HepG2 (cell line): ENCODE measurements around the gene TLR9. TPM values are rescaled to one million over a fixed set of nuclear protein-coding genes. Genes with fewer than 3 reads are reported as not detected.

Experiments
- ATAC-seq: fragments of 200-7000 bp; cut with Tn5 transposase; 3 replicates; pipeline ENCODE4 v1.9.1; 2020; ENCODE audit warnings: mild to moderate bottlenecking, moderate library complexity
- BruUV-seq: library from RNA; stranded (reverse); fragments of 400-500 nt; replicated peaks from 2 replicates; lab custom pipeline; 2021; lab: Mats Ljungman, UMichigan
- CTCF ChIA-PET: fragments of 300-600 bp; formaldehyde crosslinking; extraction: SDS; loops from one replicate; lab custom pipeline; 2021; ENCODE audit warnings: low total read pairs, inconsistent platforms, low intra/inter-chr PET ratio; lab: Yijun Ruan, JAX
- POLR2A ChIA-PET: fragments of 350-600 bp; sonication (Branson Sonifier 250); formaldehyde crosslinking; loops from one replicate; lab custom pipeline; 2020; ENCODE audit warnings: antibody characterized with exemption, inconsistent platforms; lab: Yijun Ruan, JAX
- DNase-seq: peaks from one replicate; pipeline ENCODE4 v3.0.0-alpha.2; 2015; ENCODE audit warnings: low spot score
- FAIRE-seq: peaks from 3 replicates; lab custom pipeline; 2011; peaks lifted over from hg19 to GRCh38; lab: Jason Lieb, UNC
- H2AFZ ChIP-seq: one replicate; pipeline ENCODE4 v1.6.1; 2011; ENCODE audit warnings: low read length, inconsistent platforms
- H3K27ac ChIP-seq: fragments of 300-600 bp; 3 replicates; pipeline ENCODE4 v1.8.0; 2011; ENCODE audit warnings: mixed run types, mild to moderate bottlenecking, mixed read lengths, low read length, inconsistent platforms; ENCODE audit not compliant: insufficient read depth; ENCODE audit errors: extremely low read length
- H3K27me3 ChIP-seq, 2 experiments: fragments of 200-600 bp in 1 of 2; 2 replicates in 1 of 2; 3 replicates in 1 of 2; pipeline versions ENCODE4 v1.6.0 to v1.8.0; 2011; ENCODE audit warnings: low read length in 2 of 2, mild to moderate bottlenecking in 2 of 2, moderate library complexity in 2 of 2, inconsistent platforms in 1 of 2; ENCODE audit not compliant: insufficient read depth in 2 of 2, control insufficient read depth in 1 of 2
- H3K36me3 ChIP-seq, 2 experiments: fragments of 200-600 bp in 1 of 2; replicated peaks in 1 of 2; 2 replicates in 1 of 2; 3 replicates in 1 of 2; pipeline versions ENCODE4 v1.5.1 to v1.8.0; 2011; ENCODE audit warnings: low read length in 2 of 2, inconsistent platforms in 1 of 2; ENCODE audit not compliant: insufficient read depth in 2 of 2, control insufficient read depth in 1 of 2
- H3K4me1 ChIP-seq: 2 replicates; pipeline ENCODE4 v1.5.1; 2012; ENCODE audit warnings: low read length, inconsistent platforms; ENCODE audit not compliant: insufficient read depth
- H3K4me2 ChIP-seq: 2 replicates; pipeline ENCODE4 v1.6.0; 2011; ENCODE audit warnings: low read depth, low read length, inconsistent platforms
- H3K4me3 ChIP-seq, 3 experiments: fragments of 200-600 bp in 1 of 3; sonication (generic), shearing (Covaris generic) in 1 of 3; replicated peaks in 1 of 3; 2 replicates each; pipeline ENCODE4 v1.5.1; 2011 to 2016; ENCODE audit warnings: low read length in 3 of 3, inconsistent platforms in 2 of 3, low read depth in 2 of 3, mild to moderate bottlenecking in 2 of 3, control low read depth in 1 of 3, mixed read lengths in 1 of 3; ENCODE audit not compliant: insufficient read depth in 1 of 3
- H3K79me2 ChIP-seq: one replicate; pipeline ENCODE4 v1.6.1; 2011; ENCODE audit warnings: low read length, inconsistent platforms; ENCODE audit not compliant: insufficient read depth
- H3K9ac ChIP-seq: 2 replicates; pipeline ENCODE4 v1.6.0; 2011; ENCODE audit warnings: mild to moderate bottlenecking, low read depth, low read length, inconsistent platforms; ENCODE audit not compliant: insufficient read depth
- H3K9me3 ChIP-seq: 2 replicates; pipeline ENCODE4 v1.5.1; 2012; ENCODE audit warnings: mild to moderate bottlenecking, low read length
- H4K20me1 ChIP-seq: 2 replicates; pipeline ENCODE4 v1.6.0; 2011; ENCODE audit warnings: inconsistent platforms, mild to moderate bottlenecking, low read length, moderate library complexity; ENCODE audit not compliant: insufficient read depth
- GABPA ChIP-seq, 2 experiments: IDR thresholded peaks; 2 replicates each; pipeline ENCODE4 v1.6.1; 2011 to 2016; ENCODE audit warnings: low read depth in 2 of 2, low read length in 1 of 2, missing biosample characterization in 1 of 2, missing genetic modification characterization in 1 of 2
- RAD21 ChIP-seq: fragments of 450-650 bp; formaldehyde crosslinking; IDR thresholded peaks from 2 replicates; pipeline ENCODE4 v1.5.0; 2020; ENCODE audit warnings: mild to moderate bottlenecking
- TMF1 ChIP-seq: sonication (generic); formaldehyde crosslinking; IDR thresholded peaks from 2 replicates; pipeline ENCODE4 v1.8.1; 2022; ENCODE audit warnings: low read depth, missing genetic modification reagents
- ZFP1 ChIP-seq: IDR thresholded peaks from 2 replicates; pipeline ENCODE4 v1.6.1; 2016
- ZFY ChIP-seq: sonication (generic); formaldehyde crosslinking; IDR thresholded peaks from 2 replicates; pipeline ENCODE4 v1.4.0; 2020; ENCODE audit warnings: missing genetic modification reagents
- ZNF383 ChIP-seq: sonication (generic); formaldehyde crosslinking; IDR thresholded peaks from 2 replicates; pipeline ENCODE4 v1.4.0; 2020; ENCODE audit warnings: missing genetic modification reagents, mild to moderate bottlenecking, borderline replicate concordance
- ZNF782 ChIP-seq: sonication (generic); formaldehyde crosslinking; IDR thresholded peaks from 2 replicates; pipeline ENCODE4 v1.4.0; 2020; ENCODE audit warnings: missing genetic modification reagents, mild to moderate bottlenecking, borderline replicate concordance
- ZNF839 ChIP-seq: sonication (generic); formaldehyde crosslinking; IDR thresholded peaks from 2 replicates; pipeline ENCODE4 v1.4.0; 2020; ENCODE audit warnings: missing genetic modification reagents, mild to moderate bottlenecking, borderline replicate concordance
- WGBS: methylation state at CpG from one replicate; pipeline ENCODE4 v1.1.6; 2017; ENCODE audit warnings: low lambda C conversion rate; 5-methylcytosine and 5-hydroxymethylcytosine counted together
- in situ Hi-C: cut with HindIII; loops from 2 replicates; pipeline ENCODE4 v1.10.0; 2017; ENCODE audit warnings: low pct_unique_long_range_greater_than_20kb; ENCODE audit not compliant: extremely low pct_ligation_motif_present
- intact Hi-C: fragments of 100-400 bp; cut with micrococcal nuclease; formaldehyde crosslinking; loops from one replicate; pipeline ENCODE4 v1.10.0; 2022; ENCODE audit not compliant: unreplicated experiment
- polyA plus RNA-seq, 8 experiments: library from polyadenylated mRNA; depleted of rRNA in 3 of 8; stranded (reverse) in 7 of 8; unstranded in 1 of 8; fragments of >200 nt; fragmentation: Illumina TruSeq in 4 of 8; extraction: Trizol in 4 of 8; gene quantifications; 2 replicates each; pipeline versions ENCODE4 v1.2.1 to v1.2.3, GENCODE V29; 2011 to 2016; ENCODE audit warnings: low read depth in 4 of 8, missing spikeins in 1 of 8, mixed read lengths in 1 of 8; ENCODE audit not compliant: insufficient read depth in 1 of 8
- total RNA-seq, 5 experiments: library from RNA; depleted of rRNA; stranded (reverse); fragments of >200 nt; fragmentation: Illumina TruSeq; extraction: Trizol; gene quantifications; 2 replicates each; pipeline ENCODE4 v1.2.3, GENCODE V29; 2016; ENCODE audit warnings: low read depth in 1 of 5

The TLR9 gene
- total and polyA plus RNA-seq, 2 of the 13 experiments (the other 11 are each of a cell fraction or from before 2014, with no cell fraction given), result not detected

DNA sequence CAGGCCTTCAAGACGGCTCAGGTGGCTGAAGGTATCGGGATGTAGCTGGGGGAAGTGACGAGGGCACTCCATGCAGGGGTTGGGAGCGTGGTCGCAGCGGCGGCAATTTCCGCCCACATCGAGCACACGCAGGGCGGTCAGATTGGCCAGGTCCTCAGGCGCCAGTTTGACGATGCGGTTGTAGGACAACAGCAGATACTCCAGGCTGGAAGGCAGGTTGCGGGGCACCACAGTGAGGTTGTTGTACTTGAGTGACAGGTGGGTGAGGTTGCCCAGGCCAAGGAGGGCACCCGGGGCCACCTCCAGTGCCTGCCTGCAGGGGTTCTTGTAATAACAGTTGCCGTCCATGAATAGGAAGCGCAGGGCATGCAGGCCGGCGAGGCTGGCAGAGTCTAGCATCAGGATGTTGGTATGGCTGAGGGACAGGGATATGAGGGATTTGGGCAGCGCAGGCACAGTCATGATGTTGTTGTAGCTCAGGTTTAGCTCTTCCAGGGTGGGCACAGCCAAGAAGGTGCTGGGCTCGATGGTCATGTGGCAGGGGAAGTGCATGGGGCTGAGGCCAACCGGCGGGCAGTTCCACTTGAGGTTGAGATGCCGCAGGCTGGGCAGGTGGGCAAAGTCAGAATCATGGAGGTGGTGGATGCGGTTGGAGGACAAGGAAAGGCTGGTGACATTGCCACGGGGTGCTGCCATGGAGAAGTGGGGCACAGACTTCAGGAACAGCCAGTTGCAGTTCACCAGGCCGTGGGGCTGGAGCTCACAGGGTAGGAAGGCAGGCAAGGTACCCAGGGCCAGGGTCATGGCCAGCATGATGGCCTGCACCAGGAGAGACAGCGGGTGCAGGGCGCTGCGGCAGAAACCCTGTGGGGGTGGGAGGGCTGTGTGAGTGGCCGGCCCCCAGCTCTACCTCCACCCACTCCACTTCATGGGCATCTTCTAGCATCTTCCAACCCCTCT, 1.7 kb downstream of the TLR9 start:
- DNase-seq, result no peak
- Histone ChIP-seq H3K27ac (no peak overlapping the region), H3K36me3 (peaks cover 0 to 4% of the 10 kb centered on the region in 2 experiments; a peak in 2 of 5 replicates), H3K79me2 (no peaks in the 10 kb centered on the region), H3K4me2 (no peak overlapping the region), H3K9ac (no peak overlapping the region), H3K4me3 (no peak overlapping the region), H3K27me3 (peaks cover 1 to 12% of the 10 kb centered on the region in 2 experiments; a peak in 4 of 5 replicates), H4K20me1 (no peaks in the 10 kb centered on the region), H3K4me1 (peaks cover 32% of the 10 kb centered on the region), H2AFZ (no peak overlapping the region), H3K9me3 (no peaks in the 10 kb centered on the region)
- no peak for FAIRE-seq
- intact Hi-C loops, result loop anchor here (5.0 kb wide), 1 partner anchor 114 kb away; no protein-coding TSS in a partner anchor
- in situ Hi-C loops, result no loop called here
- WGBS, result 62% methylated on average over 17 of the region's 32 CpGs
- BruUV-seq, result no TSS peak
- TF ChIP-seq TMF1, result no peak
- no peak for TF ChIP-seq RAD21 (CRISPR knock-in tag)
- TF ChIP-seq GABPA (IDR thresholded peaks at IDR 0.05; ENCODE audit: low read depth, low read length), result no peak
- TF ChIP-seq GABPA (CRISPR knock-in tag; IDR thresholded peaks at IDR 0.05; ENCODE audit: low read depth), result no peak
- no peak for TF ChIP-seq ZFY (CRISPR knock-in tag)
- TF ChIP-seq ZNF782 (CRISPR knock-in tag), result no peak
- no peak for TF ChIP-seq ZNF383
- no peak for TF ChIP-seq ZNF839 (CRISPR knock-in tag)
- TF ChIP-seq ZFP1 (CRISPR knock-in tag), result no peak
- ChIA-PET POLR2A (interaction anchor here (2.4 kb wide), 1 partner anchor 14 kb away, joined by 22 read pairs; the partner anchor contains the start of gene TWF2), CTCF (no interaction called here)
- no peak for ATAC-seq
